ENCODE data around the gene SORCS2. TPM values are rescaled to one million over a fixed set of nuclear protein-coding genes. Genes with fewer than 3 reads are reported as not detected.

SORCS2 gene
- total RNA-seq, 4 donors from 2014 or later = 0.26 to 17.1 (median 2.9) TPM

DNA sequence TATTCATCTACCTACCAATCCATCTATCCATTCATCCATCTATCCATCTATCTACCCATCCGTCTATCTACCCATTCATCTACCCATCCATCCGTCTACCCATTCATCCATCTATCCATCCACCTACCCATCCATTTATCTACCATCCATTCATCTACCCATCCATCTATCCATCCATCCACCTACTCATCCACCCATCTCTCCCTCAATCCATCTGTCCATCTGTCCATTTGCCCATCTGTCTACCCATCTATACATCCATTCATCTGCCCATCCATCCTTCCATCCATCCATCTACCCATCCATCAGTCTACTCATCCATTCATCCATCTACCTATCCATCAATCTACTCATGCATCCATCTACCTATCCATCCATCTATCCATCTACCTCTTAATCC is 369.2 kb downstream of the SORCS2 start:
- Histone ChIP-seq H3K4me3 (no peak overlapping the region), H3K36me3 (no peaks in the 10 kb centered on the region), H3K27ac (no peak overlapping the region), H3K9me3 (no peaks in the 10 kb centered on the region), H3K27me3 (no peaks in the 10 kb centered on the region), H3K4me1 (no peaks in the 10 kb centered on the region)
- TF ChIP-seq, protein P1, sequence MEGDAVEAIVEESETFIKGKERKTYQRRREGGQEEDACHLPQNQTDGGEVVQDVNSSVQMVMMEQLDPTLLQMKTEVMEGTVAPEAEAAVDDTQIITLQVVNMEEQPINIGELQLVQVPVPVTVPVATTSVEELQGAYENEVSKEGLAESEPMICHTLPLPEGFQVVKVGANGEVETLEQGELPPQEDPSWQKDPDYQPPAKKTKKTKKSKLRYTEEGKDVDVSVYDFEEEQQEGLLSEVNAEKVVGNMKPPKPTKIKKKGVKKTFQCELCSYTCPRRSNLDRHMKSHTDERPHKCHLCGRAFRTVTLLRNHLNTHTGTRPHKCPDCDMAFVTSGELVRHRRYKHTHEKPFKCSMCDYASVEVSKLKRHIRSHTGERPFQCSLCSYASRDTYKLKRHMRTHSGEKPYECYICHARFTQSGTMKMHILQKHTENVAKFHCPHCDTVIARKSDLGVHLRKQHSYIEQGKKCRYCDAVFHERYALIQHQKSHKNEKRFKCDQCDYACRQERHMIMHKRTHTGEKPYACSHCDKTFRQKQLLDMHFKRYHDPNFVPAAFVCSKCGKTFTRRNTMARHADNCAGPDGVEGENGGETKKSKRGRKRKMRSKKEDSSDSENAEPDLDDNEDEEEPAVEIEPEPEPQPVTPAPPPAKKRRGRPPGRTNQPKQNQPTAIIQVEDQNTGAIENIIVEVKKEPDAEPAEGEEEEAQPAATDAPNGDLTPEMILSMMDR (IDR thresholded peaks at IDR 0.05) = no peak
- no peak for TF ChIP-seq POLR2A (IDR thresholded peaks at IDR 0.05)
- no peak for DNase-seq
- intact Hi-C loops (cut with DNase I; ENCODE audit: low total_unique reads) = no loop called here

- intact Hi-C loops (cut with DNase I; ENCODE audit: low total_unique reads) = no loop called here
- Histone ChIP-seq H3K36me3 (no peaks in the 10 kb centered on the region), H3K4me1 (no peaks in the 10 kb centered on the region), H3K4me3 (no peak overlapping the region), H3K27me3 (no peaks in the 10 kb centered on the region), H3K9me3 (no peaks in the 10 kb centered on the region), H3K27ac (no peak overlapping the region)
- TF ChIP-seq POLR2A (IDR thresholded peaks at IDR 0.05) = no peak
- TF ChIP-seq, protein P1 (IDR thresholded peaks at IDR 0.05) = no peak
- DNase-seq = no peak
Observed at GRCh38 chr4:7564242-7564641, 371.9 kb downstream of the SORCS2 start.

DNA sequence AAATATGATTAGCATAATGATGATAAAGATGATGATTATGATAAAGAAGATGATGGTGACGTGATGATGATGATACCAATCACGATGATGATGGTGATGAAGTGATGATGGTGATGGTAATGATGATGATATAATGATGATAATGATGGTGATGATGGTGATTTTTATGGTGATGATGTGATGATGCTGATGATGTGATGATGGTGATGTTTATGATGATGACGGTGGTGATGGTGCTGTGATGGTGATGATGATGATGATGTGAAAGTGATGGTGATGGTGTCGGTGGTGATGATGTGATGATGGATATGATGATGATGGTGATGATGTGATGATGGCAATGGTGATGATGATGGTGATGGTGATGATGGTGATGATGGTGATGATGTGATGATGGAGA is 373.1 kb downstream of the SORCS2 start:
- no peaks in the 10 kb centered on the region for H3K4me1 ChIP-seq
- no peak overlapping the region for H3K27ac ChIP-seq
- TF ChIP-seq, protein P1 (IDR thresholded peaks at IDR 0.05) = no peak
- TF ChIP-seq POLR2A (IDR thresholded peaks at IDR 0.05) = no peak
- no peak for DNase-seq
- intact Hi-C loops (cut with DNase I; ENCODE audit: low total_unique reads) = no loop called here
- H3K9me3 ChIP-seq = no peaks in the 10 kb centered on the region
- H3K4me3 ChIP-seq = no peak overlapping the region
- no peaks in the 10 kb centered on the region for H3K27me3 ChIP-seq
- no peaks in the 10 kb centered on the region for H3K36me3 ChIP-seq

- no peaks in the 10 kb centered on the region for H3K4me1 ChIP-seq
- intact Hi-C loops (cut with DNase I; ENCODE audit: low total_unique reads) = no loop called here
- H3K27ac ChIP-seq = no peak overlapping the region
- no peaks in the 10 kb centered on the region for H3K36me3 ChIP-seq
- H3K4me3 ChIP-seq = no peak overlapping the region
- no peaks in the 10 kb centered on the region for H3K27me3 ChIP-seq
- no peaks in the 10 kb centered on the region for H3K9me3 ChIP-seq
- TF ChIP-seq POLR2A (IDR thresholded peaks at IDR 0.05) = no peak
- TF ChIP-seq, protein P1 (IDR thresholded peaks at IDR 0.05) = no peak
- DNase-seq = no peak
Observed at GRCh38 chr4:7569810-7570783, 377.8 kb downstream of the SORCS2 start.

- no peaks in the 10 kb centered on the region for H3K9me3 ChIP-seq
- H3K4me3 ChIP-seq = no peak overlapping the region
Observed at GRCh38 chr4:7571001-7571400, 378.7 kb downstream of the SORCS2 start.

More at GRCh38 chr4:7571001-7571400, 378.7 kb downstream of the SORCS2 start:
- TF ChIP-seq, protein P1 (IDR thresholded peaks at IDR 0.05) = no peak
- no peak for TF ChIP-seq POLR2A (IDR thresholded peaks at IDR 0.05)
- Histone ChIP-seq H3K36me3 (no peaks in the 10 kb centered on the region), H3K27ac (no peak overlapping the region), H3K4me1 (no peaks in the 10 kb centered on the region), H3K27me3 (no peaks in the 10 kb centered on the region)
- no peak for DNase-seq
- intact Hi-C loops (cut with DNase I; ENCODE audit: low total_unique reads) = no loop called here

Data from uterus (tissue), 4 donors.